KG1 (cell line): Measurements from ENCODE around the gene CACNB2.
"Not testable (repeated sequence)": the region's sequence is repeated elsewhere in the genome, so short reads cannot be mapped to it uniquely, and the experiment has no call there.

Experiments
- DNase-seq: peaks from one replicate; lab custom pipeline; 2025; lab: John Stamatoyannopoulos, UW

The CACNB2 gene

DNA sequence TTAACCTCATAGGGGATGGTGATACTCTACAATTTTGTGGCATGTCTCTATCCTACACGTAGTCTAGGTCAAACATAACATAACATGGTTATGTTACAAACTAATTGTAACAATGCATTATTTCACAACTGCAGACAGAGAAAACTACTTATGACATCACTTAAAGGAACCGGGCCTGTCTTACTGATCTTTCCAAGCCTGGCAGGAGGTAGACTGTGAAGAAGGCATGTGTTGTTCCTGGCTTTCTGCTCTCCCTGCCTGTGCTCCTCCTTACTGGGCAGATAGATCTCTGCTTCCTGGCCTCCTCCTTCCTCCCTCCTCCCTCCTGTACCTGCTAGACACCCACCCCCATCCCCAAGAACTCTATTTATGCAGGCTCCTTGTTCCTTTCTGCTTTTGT lies 5.4 kb downstream of the CACNB2 start:
- DNase-seq: no peak

GRCh38 chr10:18149196-18149800 lies 9.1 kb downstream of the CACNB2 start:
- no peak for DNase-seq

DNA sequence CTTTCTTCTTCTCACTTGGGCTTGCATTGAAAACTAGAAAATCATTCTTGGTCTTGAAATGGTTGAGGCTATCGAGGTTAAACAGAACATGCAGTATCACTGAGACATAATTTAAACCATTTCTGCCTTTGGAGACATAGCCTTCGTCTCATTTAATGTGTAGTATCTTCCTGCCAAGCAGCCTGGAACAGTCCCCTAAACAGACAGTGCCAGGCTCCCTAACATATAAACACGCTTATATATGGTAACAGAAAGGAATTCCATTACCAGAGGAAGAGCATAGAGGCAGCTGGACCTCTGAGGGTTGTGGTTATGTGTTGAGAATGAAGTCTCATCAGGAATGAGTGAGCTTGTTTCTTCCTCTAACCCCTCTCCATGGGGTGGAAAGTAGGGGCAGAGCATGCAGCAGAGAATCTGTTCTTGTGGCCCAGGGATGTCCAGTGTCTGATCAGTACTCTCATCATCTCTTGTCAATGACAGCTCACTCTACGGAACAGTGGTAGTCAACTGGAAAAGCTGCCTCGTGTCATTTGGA lies 11.2 kb downstream of the CACNB2 start:
- no peak for DNase-seq

DNA sequence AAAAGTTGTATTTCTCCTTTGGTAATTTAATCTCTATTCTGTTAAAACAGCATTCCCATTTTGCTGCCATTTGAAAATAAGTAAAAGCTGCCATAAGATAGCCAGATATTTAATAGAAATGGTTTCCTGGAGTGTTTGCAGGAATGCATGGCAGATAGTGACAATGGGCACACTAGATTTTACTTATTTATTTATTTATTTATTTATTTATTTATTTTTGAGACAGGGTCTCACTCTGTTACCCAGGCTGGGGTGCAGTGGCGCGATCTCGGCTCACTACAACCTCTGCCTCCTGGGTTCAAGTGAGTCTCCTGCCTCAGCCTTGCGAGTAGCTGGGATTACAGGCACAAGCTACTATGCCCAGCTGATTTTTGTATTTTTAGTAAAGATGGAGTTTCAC lies 13.2 kb downstream of the CACNB2 start:
- not testable (repeated sequence) for DNase-seq

- no peak for DNase-seq
Observed at GRCh38 chr10:18155321-18155720, 15.1 kb downstream of the CACNB2 start.

GRCh38 chr10:18156797-18157196 lies 16.6 kb downstream of the CACNB2 start:
- DNase-seq: not testable (repeated sequence)

DNA sequence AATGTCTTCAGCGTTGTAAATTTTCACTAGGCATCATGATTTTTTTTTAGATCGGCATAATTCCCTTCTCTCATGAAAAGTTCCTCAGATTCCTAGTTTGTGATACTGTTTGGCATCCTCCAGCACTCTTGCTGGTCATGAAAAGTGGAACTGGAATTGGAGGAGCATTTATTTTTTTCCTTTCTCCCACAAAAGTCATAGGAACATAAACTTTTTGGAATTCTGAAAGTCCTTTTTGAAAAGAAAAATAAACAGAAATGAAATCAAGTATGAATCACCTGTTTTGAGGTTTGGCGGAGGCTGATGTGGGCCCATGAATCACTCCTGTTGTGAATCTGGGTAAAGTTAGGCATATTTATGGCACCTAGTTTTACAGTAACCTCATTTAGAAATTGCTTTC lies 17.7 kb downstream of the CACNB2 start:
- DNase-seq: no peak

GRCh38 chr10:18158773-18159265 lies 18.6 kb downstream of the CACNB2 start:
- no peak for DNase-seq

GRCh38 chr10:18159557-18159956 lies 19.3 kb downstream of the CACNB2 start:
- no peak for DNase-seq

DNA sequence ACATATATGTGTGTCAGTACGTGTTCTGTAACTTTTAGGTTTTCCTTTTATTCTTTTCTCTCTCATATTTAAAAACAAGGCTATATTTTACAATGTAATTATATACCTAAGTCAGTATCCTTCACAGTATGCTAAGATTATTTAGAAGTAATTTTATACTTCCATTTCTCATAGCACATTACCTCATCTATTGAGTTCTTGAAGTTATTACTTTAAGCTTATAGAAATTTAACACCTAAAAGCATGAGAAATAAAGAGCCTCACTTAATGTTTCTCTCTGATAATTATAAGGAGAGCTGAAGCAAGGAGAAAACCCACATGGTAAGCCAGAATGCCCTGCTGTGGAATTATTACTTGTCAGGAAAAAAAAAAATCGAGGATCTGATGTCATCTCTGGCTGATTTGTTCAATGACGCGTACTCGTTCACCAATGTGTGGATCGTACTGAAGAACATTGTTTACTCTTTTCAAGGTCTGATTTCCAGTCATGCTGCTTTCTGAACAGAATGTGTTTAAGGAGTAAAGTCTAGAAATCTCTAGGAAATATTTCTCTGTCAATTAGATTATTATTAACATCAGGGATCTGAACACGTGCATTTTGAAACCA lies 21.9 kb downstream of the CACNB2 start:
- DNase-seq: no peak

- DNase-seq: no peak
Observed at GRCh38 chr10:18164093-18164492, 23.9 kb downstream of the CACNB2 start.

DNA sequence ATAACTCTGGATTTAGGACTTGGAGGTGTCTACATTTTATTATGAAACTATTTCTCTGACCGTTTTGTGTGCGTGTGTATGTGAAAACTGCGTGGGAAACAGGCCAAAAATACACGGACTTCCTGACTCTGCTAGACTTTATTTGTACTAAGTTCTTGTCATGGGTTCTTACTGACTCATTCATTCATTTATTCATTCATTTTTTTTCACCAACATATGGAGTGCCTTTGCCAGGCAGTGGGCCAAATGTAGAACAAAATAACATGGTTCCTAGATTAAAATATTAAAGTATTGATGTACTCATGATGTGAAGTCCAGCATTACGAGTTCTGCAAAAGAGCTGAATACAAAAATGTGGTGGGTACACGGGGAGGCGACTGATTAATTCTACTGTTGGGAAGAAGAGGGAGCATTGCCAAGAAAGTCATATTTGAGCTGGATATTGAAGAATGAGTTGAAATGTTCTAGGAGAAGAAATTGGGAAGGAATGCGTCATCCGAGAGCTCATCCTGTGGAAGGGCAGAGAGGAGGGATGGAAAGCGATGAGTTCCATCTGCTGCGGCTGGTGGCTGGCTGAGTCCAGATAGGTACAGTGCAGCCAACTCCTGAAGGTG lies 24.6 kb downstream of the CACNB2 start:
- no peak for DNase-seq

DNA sequence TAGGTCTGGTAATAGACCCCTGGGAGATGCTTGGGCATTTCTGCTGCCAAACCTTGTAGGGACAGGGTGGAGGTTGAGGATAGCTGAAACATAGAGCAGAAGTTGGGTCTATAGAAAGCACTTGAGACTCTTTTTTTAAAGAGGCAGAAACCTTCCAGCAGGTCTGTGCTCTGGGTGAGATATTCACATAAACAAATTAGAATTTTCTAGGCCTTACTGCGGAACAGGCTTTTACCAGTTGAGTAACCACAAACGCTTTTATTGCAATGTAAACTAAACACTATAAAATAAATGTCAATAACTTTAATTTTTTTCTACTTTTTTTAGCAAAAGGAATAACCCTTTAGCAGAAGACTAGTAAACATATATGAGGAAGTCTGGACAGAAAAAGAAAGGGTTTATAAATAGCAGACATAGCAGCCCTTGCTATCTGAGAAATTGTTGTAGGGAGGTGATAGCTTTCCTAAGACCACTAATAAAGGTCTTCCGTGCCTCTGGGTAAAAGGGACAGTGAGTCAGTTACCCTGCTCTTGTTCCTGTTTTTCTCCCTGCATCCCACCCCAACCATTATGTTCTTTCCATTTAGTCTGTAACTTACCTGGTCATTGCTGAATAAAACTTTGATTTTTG lies 38.7 kb downstream of the CACNB2 start:
- no peak for DNase-seq

DNA sequence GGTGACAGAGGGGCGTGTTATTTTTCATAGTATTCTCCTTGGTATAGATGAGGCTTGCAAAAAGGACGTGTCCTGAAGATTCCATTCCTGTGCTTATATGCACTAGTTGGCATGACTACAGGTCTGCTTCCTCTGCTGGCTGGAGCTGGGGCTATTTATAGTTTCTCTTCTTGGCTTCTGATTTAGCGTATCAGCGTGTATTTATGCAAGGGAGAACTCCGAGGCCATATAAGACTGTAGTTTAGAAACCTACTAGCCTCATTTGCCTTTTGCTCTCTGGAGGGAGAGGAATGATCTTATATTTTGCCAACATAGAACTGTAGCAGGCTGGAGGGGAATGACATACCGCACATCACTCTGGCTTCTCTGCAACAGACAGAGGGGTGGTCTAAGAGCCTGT lies 39.7 kb downstream of the CACNB2 start:
- DNase-seq: no peak

- not testable (repeated sequence) for DNase-seq
Observed at GRCh38 chr10:18181382-18181781, 41.2 kb downstream of the CACNB2 start.

GRCh38 chr10:18185621-18186020 lies 45.4 kb downstream of the CACNB2 start:
- DNase-seq: no peak

- DNase-seq: no peak
Observed at GRCh38 chr10:18190840-18191239, 50.6 kb downstream of the CACNB2 start.

DNA sequence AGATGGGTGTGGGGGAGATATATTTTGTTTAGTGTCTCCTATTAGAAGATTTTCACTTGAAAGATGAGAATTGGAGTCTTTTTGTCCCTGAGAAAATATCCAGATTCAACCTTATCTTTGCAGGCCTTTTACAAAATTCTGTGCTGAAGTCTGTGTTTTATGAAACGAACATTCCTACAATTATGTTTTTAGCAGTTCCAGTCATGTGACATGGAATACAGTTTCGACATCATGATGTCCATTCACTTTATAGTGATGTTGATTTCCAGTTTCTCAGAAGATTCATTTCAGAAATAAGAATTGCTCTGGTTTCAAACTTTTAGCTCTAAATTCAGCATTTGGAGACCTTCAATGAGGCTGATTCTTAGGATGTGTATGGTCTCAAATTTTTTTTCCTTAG lies 54.4 kb downstream of the CACNB2 start:
- DNase-seq: no peak

DNA sequence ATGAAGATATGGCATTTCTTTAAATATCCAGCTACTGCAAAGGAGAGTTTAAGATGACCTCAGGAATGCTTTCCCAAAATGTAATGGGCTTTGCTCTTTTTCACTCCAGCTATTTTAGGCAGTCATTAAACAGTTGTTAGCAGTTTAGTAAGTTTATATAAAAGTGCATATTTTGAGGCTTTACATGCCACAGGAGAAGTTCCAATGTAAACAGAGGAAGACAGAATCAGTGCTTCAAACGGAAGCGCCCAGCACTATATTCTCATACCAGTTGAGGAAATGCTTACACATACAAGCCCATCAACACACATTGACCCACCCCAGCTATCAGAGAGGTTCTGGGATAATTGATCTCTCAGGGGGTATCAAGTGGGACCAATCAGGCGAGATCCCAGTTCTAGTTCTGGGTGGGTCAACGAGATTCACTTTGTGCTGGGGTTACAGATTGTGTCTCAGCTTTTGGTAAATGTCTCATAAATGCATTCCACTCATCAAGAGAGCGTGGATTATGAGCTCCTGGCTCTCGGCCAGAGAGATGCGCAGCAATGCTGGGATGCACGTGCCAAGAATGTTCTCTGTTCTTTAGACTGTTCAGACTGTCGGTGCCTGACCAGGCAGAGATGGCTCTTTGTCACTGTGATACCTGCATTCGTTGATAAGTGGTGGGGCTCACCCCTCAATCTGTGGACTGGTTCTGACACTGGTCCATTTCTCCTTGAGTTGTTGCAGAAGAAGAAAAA lies 55.0 kb downstream of the CACNB2 start:
- no peak for DNase-seq

- DNase-seq: no peak
Observed at GRCh38 chr10:18196806-18197550, 56.8 kb downstream of the CACNB2 start.

- DNase-seq: no peak
Observed at GRCh38 chr10:18197706-18198105, 57.5 kb downstream of the CACNB2 start.
